ENCODE measurements around the gene BPI.

- no peak for TF ChIP-seq CTCF (IDR thresholded peaks at IDR 0.05)
- TF ChIP-seq POLR2A (IDR thresholded peaks at IDR 0.05) = no peak
Observed at GRCh38 chr20:38270869-38271605, 32.9 kb upstream of the BPI start.
